SK-N-SH treated with all-trans-retinoic acid at 6 μM for 48 hours (cell line): Measurements from ENCODE around the gene MYH1.

ENCODE experiments used
- ATAC-seq: fragments of 200-7000 bp; cut with Tn5 transposase; 3 replicates; pipeline ENCODE4 v1.9.1; 2020; ENCODE audit warnings: mild to moderate bottlenecking, moderate library complexity
- ARNTL ChIP-seq: fragments of 450-650 bp; formaldehyde crosslinking; IDR thresholded peaks from 2 replicates; pipeline ENCODE4 v1.5.0; 2020; ENCODE audit warnings: low read depth, mild to moderate bottlenecking, moderate library complexity, borderline replicate concordance
- BACH2 ChIP-seq: fragments of 250-450 bp; sonication (Bioruptor Pico); IDR thresholded peaks from 2 replicates; pipeline ENCODE4 v1.9.0; 2021; ENCODE audit warnings: mild to moderate bottlenecking, borderline replicate concordance
- CREB5 ChIP-seq: fragments of 250-450 bp; sonication (Bioruptor Pico); IDR thresholded peaks from 2 replicates; pipeline ENCODE4 v1.5.1; 2020; ENCODE audit warnings: low read depth, mild to moderate bottlenecking, moderate library complexity
- CSDC2 ChIP-seq: fragments of 250-450 bp; sonication (Bioruptor Pico); IDR thresholded peaks from 2 replicates; pipeline ENCODE4 v1.5.0; 2020; ENCODE audit warnings: mild to moderate bottlenecking, moderate library complexity
- CSRNP3 ChIP-seq: fragments of 250-450 bp; sonication (Bioruptor Pico); IDR thresholded peaks from 2 replicates; pipeline ENCODE4 v1.5.1; 2021; ENCODE audit warnings: mild to moderate bottlenecking, moderate library complexity
- ESRRG ChIP-seq: fragments of 250-450 bp; sonication (Bioruptor Pico); IDR thresholded peaks from 2 replicates; pipeline ENCODE4 v1.6.1; 2021; ENCODE audit warnings: mild to moderate bottlenecking
- GLIS3 ChIP-seq: fragments of 250-450 bp; sonication (Bioruptor Pico); IDR thresholded peaks from 2 replicates; pipeline ENCODE4 v1.5.0; 2020; ENCODE audit warnings: mild to moderate bottlenecking, moderate library complexity
- ISL1 ChIP-seq: fragments of 250-450 bp; sonication (Bioruptor Pico); IDR thresholded peaks from 2 replicates; pipeline ENCODE4 v2.1.2; 2022; ENCODE audit warnings: mild to moderate bottlenecking, moderate library complexity
- OSR1 ChIP-seq: fragments of 250-450 bp; sonication (Bioruptor Pico); IDR thresholded peaks from 2 replicates; pipeline ENCODE4 v1.8.0; 2022; ENCODE audit warnings: moderate library complexity, mild to moderate bottlenecking, inconsistent platforms
- PATZ1 ChIP-seq: fragments of 250-450 bp; sonication (Bioruptor Pico); IDR thresholded peaks from 2 replicates; pipeline ENCODE4 v1.8.0; 2020; ENCODE audit warnings: mild to moderate bottlenecking, moderate library complexity, borderline replicate concordance
- PPARA ChIP-seq: fragments of 250-450 bp; sonication (Bioruptor Pico); IDR thresholded peaks from 2 replicates; pipeline ENCODE4 v1.5.0; 2020; ENCODE audit warnings: mild to moderate bottlenecking, borderline replicate concordance
- RARB ChIP-seq: fragments of 250-450 bp; sonication (Bioruptor Pico); IDR thresholded peaks from 2 replicates; pipeline ENCODE4 v1.8.0; 2021; ENCODE audit warnings: mild to moderate bottlenecking, moderate library complexity
- SNAI2 ChIP-seq: fragments of 250-450 bp; sonication (Bioruptor Pico); IDR thresholded peaks from 2 replicates; pipeline ENCODE4 v1.5.0; 2020; ENCODE audit warnings: mild to moderate bottlenecking, moderate library complexity
- TCF4 ChIP-seq: fragments of 250-450 bp; sonication (Bioruptor Pico); IDR thresholded peaks from 2 replicates; pipeline ENCODE4 v1.8.0; 2021; ENCODE audit warnings: mild to moderate bottlenecking, moderate library complexity, borderline replicate concordance
- TOX ChIP-seq: fragments of 250-450 bp; sonication (Bioruptor Pico); IDR thresholded peaks from 2 replicates; pipeline ENCODE4 v1.8.0; 2021; ENCODE audit warnings: mild to moderate bottlenecking, moderate library complexity, borderline replicate concordance
- TSHZ2 ChIP-seq: fragments of 250-450 bp; sonication (Bioruptor Pico); IDR thresholded peaks from 2 replicates; pipeline ENCODE4 v1.5.0; 2020; ENCODE audit warnings: mild to moderate bottlenecking, moderate library complexity
- ZC3H10 ChIP-seq: fragments of 250-450 bp; sonication (Bioruptor Pico); IDR thresholded peaks from 2 replicates; pipeline ENCODE4 v1.5.1; 2021; ENCODE audit warnings: mild to moderate bottlenecking, moderate library complexity
- ZFP3 ChIP-seq: fragments of 250-450 bp; sonication (Bioruptor Pico); IDR thresholded peaks from 2 replicates; pipeline ENCODE4 v1.5.0; 2020; ENCODE audit warnings: mild to moderate bottlenecking, moderate library complexity
- ZFP30 ChIP-seq: fragments of 450-650 bp; formaldehyde crosslinking; IDR thresholded peaks from 2 replicates; pipeline ENCODE4 v1.5.0; 2022; ENCODE audit warnings: mild to moderate bottlenecking, moderate library complexity
- ZNF565 ChIP-seq: fragments of 450-650 bp; formaldehyde crosslinking; conservative IDR thresholded peaks from 2 replicates; pipeline ENCODE4 v1.5.0; 2020; ENCODE audit warnings: low read depth, mild to moderate bottlenecking, moderate library complexity
- ZNF70 ChIP-seq: fragments of 450-650 bp; formaldehyde crosslinking; IDR thresholded peaks from 2 replicates; pipeline ENCODE4 v1.5.0; 2020; ENCODE audit warnings: mild to moderate bottlenecking, moderate library complexity
- ZNF8 ChIP-seq: fragments of 450-650 bp; formaldehyde crosslinking; IDR thresholded peaks from 2 replicates; pipeline ENCODE4 v1.5.0; 2020; ENCODE audit warnings: mild to moderate bottlenecking, moderate library complexity

The MYH1 gene

GRCh38 chr17:10492004-10492403 is 26.3 kb downstream of the MYH1 start:
- TF ChIP-seq ISL1 (CRISPR knock-in tag): no peak
- no peak for TF ChIP-seq BACH2
- no peak for TF ChIP-seq CSRNP3
- no peak for TF ChIP-seq ESRRG (CRISPR knock-in tag)
- no peak for TF ChIP-seq ZNF70 (CRISPR knock-in tag)
- no peak for TF ChIP-seq PPARA
- no peak for TF ChIP-seq TSHZ2 (CRISPR knock-in tag)
- TF ChIP-seq GLIS3 (CRISPR knock-in tag): no peak
- TF ChIP-seq SNAI2 (CRISPR knock-in tag): no peak
- no peak for TF ChIP-seq CREB5 (CRISPR knock-in tag)
- no peak for TF ChIP-seq RARB (CRISPR knock-in tag)
- no peak for TF ChIP-seq TCF4
- no peak for TF ChIP-seq PATZ1
- TF ChIP-seq ZNF8 (CRISPR knock-in tag): no peak
- TF ChIP-seq TOX (CRISPR knock-in tag): no peak
- no peak for TF ChIP-seq ZC3H10 (CRISPR knock-in tag)
- TF ChIP-seq ZFP3 (CRISPR knock-in tag): no peak
- no peak for TF ChIP-seq ARNTL
- TF ChIP-seq ZNF565 (CRISPR knock-in tag): no peak
- ATAC-seq: no peak

- ATAC-seq: no peak
- no peak for TF ChIP-seq SNAI2 (CRISPR knock-in tag)
- no peak for TF ChIP-seq PPARA
- no peak for TF ChIP-seq ARNTL
- TF ChIP-seq TSHZ2 (CRISPR knock-in tag): no peak
- TF ChIP-seq BACH2: no peak
- no peak for TF ChIP-seq GLIS3 (CRISPR knock-in tag)
These were observed 36.1 kb downstream of the MYH1 start for GRCh38 chr17:10482252-10482651.

GRCh38 chr17:10477701-10478100 is 40.6 kb downstream of the MYH1 start:
- no peak for ATAC-seq
- TF ChIP-seq SNAI2 (CRISPR knock-in tag) (no peak), ISL1 (CRISPR knock-in tag) (no peak), ESRRG (CRISPR knock-in tag) (no peak), OSR1 (CRISPR knock-in tag) (no peak), CSRNP3 (no peak), CSDC2 (no peak), ZFP30 (CRISPR knock-in tag) (no peak), GLIS3 (CRISPR knock-in tag) (no peak), ZNF565 (CRISPR knock-in tag) (no peak), TOX (CRISPR knock-in tag) (no peak), PPARA (no peak), TCF4 (no peak), ARNTL (no peak)
